Neutrophil (primary cell): Measurements from ENCODE around the gene PLA2G6.
A peak's percentile ranks its signal among the peaks of the same experiment; 100 is the strongest.

ENCODE experiments used
- H3K27ac ChIP-seq: fragments of 200-600 bp; sonication (generic); 2 replicates; pipeline ENCODE4 v1.5.1; 2016; ENCODE audit warnings: mild to moderate bottlenecking, moderate library complexity
- H3K27me3 ChIP-seq: fragments of 200-600 bp; sonication (generic); 2 replicates; pipeline ENCODE4 v1.6.0; 2016; ENCODE audit warnings: mild to moderate bottlenecking
- H3K36me3 ChIP-seq: fragments of 200-600 bp; sonication (generic); 2 replicates; pipeline ENCODE4 v1.5.1; 2017
- H3K4me1 ChIP-seq, 2 experiments: fragments of 200-600 bp in 1 of 2; sonication (generic) in 1 of 2; 1 replicate in 1 of 2; 2 replicates in 1 of 2; pipeline versions ENCODE4 v1.5.1 to v1.6.1; 2013 to 2016; ENCODE audit warnings: low read depth in 1 of 2, low read length in 1 of 2, mild to moderate bottlenecking in 1 of 2, moderate library complexity in 1 of 2; ENCODE audit not compliant: control insufficient read depth in 1 of 2, insufficient read depth in 1 of 2
- H3K4me3 ChIP-seq, 2 experiments: fragments of 200-600 bp in 1 of 2; sonication (generic) in 1 of 2; 1 replicate in 1 of 2; 2 replicates in 1 of 2; pipeline ENCODE4 v1.5.1; 2013 to 2016; ENCODE audit warnings: low read depth in 1 of 2, low read length in 1 of 2, mild to moderate bottlenecking in 1 of 2, moderate library complexity in 1 of 2
- H3K9me3 ChIP-seq: fragments of 200-600 bp; sonication (generic); 2 replicates; pipeline ENCODE4 v1.5.1; 2016
- TF ChIP-seq, protein P1 (sequence below): fragments of 200-600 bp; sonication (generic); IDR thresholded peaks from 2 replicates; pipeline ENCODE4 v1.5.1; 2016; ENCODE audit warnings: antibody characterized with exemption

PLA2G6 gene

DNA sequence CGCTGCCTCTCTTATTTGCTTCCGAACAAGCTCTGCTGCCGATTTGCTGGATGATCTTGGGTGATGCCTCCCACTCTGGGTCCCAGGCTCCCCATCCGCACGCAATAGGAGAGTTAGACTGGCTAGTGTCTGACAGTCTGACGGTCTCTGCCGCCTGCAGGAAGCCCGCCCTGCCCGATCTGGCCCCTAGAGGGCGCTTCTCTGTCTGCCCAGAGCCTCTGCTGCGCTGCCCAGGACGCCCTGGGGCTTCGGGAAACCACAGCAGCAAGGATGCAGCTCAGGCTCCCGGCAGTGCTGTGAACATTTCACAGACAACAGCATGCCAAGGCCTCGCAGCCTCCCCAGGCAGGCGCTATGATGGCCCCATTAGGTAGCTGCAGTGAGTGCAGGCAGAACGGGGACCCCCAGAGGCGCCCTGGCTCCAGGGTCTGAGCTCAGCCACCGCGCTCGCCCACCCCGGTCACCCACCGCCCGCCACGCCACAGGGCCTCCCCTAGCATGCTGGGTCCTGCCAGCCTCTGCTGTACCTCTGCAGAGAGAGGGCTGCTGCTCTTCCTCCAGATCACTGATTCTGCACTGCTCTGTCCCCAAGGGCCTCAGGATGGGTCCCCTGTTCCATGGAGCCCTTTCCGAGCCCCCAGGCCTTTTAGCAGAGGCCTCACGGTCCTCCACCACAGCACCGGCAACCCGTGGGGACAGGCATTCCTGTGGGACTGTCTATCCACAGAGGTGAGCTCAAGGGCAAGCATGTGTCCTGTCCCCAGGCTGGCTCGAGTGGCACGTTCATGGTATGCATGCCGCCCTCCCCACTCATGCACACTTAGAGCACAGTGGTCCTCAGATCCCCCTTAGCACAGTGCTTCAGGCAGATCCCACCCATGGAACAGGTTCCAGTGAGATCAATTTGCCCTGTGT is 66.9 kb downstream of the PLA2G6 start:
- no peak overlapping the region for H3K4me3 ChIP-seq
- TF ChIP-seq, protein P1, sequence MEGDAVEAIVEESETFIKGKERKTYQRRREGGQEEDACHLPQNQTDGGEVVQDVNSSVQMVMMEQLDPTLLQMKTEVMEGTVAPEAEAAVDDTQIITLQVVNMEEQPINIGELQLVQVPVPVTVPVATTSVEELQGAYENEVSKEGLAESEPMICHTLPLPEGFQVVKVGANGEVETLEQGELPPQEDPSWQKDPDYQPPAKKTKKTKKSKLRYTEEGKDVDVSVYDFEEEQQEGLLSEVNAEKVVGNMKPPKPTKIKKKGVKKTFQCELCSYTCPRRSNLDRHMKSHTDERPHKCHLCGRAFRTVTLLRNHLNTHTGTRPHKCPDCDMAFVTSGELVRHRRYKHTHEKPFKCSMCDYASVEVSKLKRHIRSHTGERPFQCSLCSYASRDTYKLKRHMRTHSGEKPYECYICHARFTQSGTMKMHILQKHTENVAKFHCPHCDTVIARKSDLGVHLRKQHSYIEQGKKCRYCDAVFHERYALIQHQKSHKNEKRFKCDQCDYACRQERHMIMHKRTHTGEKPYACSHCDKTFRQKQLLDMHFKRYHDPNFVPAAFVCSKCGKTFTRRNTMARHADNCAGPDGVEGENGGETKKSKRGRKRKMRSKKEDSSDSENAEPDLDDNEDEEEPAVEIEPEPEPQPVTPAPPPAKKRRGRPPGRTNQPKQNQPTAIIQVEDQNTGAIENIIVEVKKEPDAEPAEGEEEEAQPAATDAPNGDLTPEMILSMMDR = peak; percentile 90
- no peaks in the 10 kb centered on the region for H3K27me3 ChIP-seq
- peaks cover 0 to 3% of the 10 kb centered on the region in 2 experiments for H3K4me1 ChIP-seq
- no peak overlapping the region for H3K27ac ChIP-seq
- H3K36me3 ChIP-seq = peaks cover 22% of the 10 kb centered on the region
- no peaks in the 10 kb centered on the region for H3K9me3 ChIP-seq

DNA sequence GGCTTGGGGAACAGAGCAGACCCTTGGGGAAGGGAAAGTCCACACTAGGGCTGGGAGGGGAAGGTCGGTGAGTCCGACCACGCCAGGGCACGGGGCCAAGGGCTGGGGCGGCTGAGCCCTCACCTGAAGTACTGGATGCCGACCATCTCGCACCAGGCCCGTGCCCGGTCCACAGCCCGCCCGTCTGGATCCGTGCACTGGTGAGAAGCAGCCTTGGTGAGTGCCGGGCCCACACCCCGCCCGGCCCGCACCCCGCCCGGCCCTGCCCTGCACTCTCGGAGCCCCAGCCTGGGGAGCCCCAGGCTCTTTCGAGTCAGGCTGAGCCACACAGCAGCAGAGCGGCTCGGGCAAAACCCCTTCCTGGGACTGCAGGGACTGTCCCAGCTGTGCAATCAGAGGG is 69.2 kb downstream of the PLA2G6 start:
- Histone ChIP-seq H3K9me3 (no peaks in the 10 kb centered on the region), H3K4me1 (peaks cover 0 to 3% of the 10 kb centered on the region in 2 experiments), H3K4me3 (no peak overlapping the region), H3K36me3 (peaks cover 19% of the 10 kb centered on the region), H3K27ac (no peak overlapping the region), H3K27me3 (no peaks in the 10 kb centered on the region)
- TF ChIP-seq, protein P1 = no peak

DNA sequence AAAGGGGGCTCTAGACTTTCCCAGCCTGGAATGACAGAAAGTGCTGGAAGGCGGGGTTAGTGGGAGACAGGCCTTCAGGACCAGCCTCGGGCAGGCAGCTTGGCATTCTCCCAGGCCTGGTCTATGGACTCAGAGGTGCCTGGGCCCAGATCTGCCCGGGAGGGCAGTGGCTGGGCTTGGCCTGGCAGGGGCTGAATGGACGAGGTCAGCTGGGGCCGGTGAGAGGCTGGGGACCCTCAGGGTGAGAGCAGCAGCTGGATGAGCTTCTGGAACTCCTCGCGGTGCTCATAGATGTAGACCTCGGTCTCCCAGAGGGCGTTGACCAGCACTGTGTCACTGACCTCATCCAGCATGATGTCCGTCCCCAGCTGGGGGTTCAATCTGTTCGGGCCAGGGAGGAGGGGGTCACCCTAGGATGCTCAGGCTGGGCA is 69.7 kb downstream of the PLA2G6 start:
- H3K27ac ChIP-seq = no peak overlapping the region
- no peak overlapping the region for H3K4me3 ChIP-seq
- TF ChIP-seq, protein P1 = no peak
- no peaks in the 10 kb centered on the region for H3K27me3 ChIP-seq
- H3K36me3 ChIP-seq = peaks cover 19% of the 10 kb centered on the region
- peaks cover 0 to 3% of the 10 kb centered on the region in 2 experiments for H3K4me1 ChIP-seq
- H3K9me3 ChIP-seq = no peaks in the 10 kb centered on the region

DNA sequence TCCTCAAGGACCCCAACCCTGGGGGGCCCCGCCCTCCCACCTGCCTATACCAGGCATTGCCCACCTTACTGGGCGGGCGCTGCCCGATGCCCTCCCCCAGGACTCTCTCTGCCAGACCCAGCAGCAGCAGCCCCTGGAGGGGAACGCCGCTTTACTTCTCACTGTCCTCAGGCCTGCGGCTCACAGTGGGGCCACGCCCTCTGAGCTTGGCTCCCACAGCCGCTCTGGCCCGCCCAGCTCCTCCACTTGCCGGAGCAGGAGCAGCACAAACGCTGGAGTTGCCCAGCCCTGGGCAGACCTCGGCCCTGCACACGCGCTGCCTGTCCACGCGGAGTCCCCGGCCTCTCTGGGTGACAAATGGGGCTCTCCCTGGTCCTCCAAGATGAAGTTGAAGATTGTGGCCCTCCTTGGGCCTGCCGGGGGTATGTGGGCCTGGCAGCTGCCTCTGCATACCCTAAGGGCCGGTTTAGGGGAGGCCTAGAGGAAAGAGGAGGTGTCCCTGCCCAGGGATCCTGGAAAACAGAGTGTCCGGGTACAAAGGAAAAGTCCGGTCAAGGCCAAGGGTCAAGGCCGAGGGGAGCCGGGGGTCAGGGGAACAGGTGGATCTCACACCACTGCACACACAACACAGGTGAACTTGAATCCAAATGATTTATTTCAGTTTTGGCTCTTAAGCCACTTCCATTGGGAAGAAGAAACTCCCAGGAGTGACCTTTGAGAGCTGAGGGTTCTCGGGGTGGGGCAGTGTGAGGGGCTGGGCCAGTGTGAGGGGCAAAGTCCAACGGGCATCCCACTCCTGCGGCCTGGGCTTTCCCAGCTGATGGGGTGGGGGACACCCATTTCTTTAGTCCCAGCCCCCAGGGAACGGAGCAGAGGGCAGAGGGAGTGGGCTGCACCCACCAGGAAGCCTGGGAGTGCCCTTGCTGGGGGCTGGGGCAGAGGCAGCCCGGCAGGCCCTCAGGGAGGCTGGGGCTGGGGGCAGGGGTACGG is 70.5 kb downstream of the PLA2G6 start:
- Histone ChIP-seq H3K4me3 (no peak overlapping the region), H3K36me3 (peaks cover 19% of the 10 kb centered on the region), H3K4me1 (peaks cover 0 to 3% of the 10 kb centered on the region in 2 experiments), H3K27me3 (no peaks in the 10 kb centered on the region), H3K27ac (no peak overlapping the region), H3K9me3 (no peaks in the 10 kb centered on the region)
- TF ChIP-seq, protein P1 = no peak

DNA sequence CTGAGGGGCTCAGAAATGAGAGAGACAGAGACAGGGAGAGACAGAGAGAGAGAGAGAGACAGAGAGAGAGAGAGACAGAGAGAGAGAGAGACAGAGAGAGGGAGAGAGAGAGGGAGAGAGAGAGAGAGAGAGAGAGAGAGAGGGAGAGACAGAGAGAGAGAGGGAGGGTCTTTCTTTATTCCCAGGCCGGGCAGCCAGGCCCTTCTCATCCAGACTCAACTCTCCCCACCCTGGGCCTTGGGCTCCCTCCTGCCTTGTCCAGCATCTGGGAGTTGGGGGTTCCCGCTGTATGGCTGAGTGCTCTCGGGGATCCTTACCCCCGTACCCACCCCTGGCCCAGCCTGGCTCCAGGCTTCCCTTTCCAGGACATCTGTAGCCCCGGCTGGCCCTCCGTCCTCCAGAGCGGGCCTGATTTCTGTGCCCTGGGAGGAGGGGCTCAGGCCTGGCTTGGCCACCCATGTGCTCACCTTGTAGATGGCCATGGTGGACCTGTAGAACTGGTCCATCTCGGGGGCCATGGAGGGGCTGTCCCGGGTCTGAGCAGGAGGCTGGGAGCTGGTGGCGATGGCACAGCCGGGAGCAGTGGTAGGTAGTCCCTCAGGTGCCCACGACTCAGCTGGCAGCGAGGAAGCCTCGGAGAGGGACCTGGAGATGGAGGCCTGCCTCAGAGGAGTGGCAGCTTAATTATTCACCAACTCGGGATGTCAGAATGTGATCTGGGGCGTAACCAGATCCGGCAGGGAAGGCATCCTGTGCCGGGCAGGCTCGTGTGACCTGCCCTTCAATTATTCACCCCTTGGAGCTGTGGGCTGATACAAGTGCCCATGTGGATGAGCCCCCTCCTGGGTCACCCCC is 71.4 kb downstream of the PLA2G6 start, which contains the start of gene BAIAP2L2:
TSS of gene BAIAP2L2 (minus strand) at position 677 of the 855 bp plus-strand sequence. CDS start at position 518, 159 bp downstream.
- H3K9me3 ChIP-seq = no peaks in the 10 kb centered on the region
- peaks cover 0 to 3% of the 10 kb centered on the region in 2 experiments for H3K4me1 ChIP-seq
- peaks cover 13% of the 10 kb centered on the region for H3K36me3 ChIP-seq
- H3K27me3 ChIP-seq = no peaks in the 10 kb centered on the region
- TF ChIP-seq, protein P1 = no peak
- no peak within 1 kb of the TSS for H3K4me3 ChIP-seq
- H3K27ac ChIP-seq = no peak within 1 kb of the TSS
